Effector memory CD4-positive, alpha-beta T cell (primary cell): ENCODE results near the gene SMYD3.

Experiments used
- DNase-seq, 3 donors: peaks; one replicate each; pipeline ENCODE4 v3.0.0-alpha.2; 2020
- H3K27ac ChIP-seq: 2 replicates; pipeline ENCODE4 v1.7.0; 2013; ENCODE audit warnings: mild to moderate bottlenecking, low read length, moderate library complexity; ENCODE audit not compliant: insufficient read depth, poor library complexity, severe bottlenecking
- H3K27me3 ChIP-seq: replicated peaks from 2 replicates; pipeline ENCODE4 v1.7.0; 2013; ENCODE audit warnings: mild to moderate bottlenecking, low read length; ENCODE audit not compliant: insufficient read depth, control insufficient read depth, poor library complexity, severe bottlenecking
- H3K36me3 ChIP-seq: 2 replicates; pipeline ENCODE4 v1.7.0; 2013; ENCODE audit warnings: mild to moderate bottlenecking, low read length, moderate library complexity; ENCODE audit not compliant: control insufficient read depth, insufficient read depth
- H3K4me1 ChIP-seq: 2 replicates; pipeline ENCODE4 v1.7.0; 2013; ENCODE audit warnings: low read length, mild to moderate bottlenecking; ENCODE audit not compliant: control insufficient read depth, insufficient read depth, poor library complexity, severe bottlenecking
- H3K4me3 ChIP-seq: 2 replicates; pipeline ENCODE4 v1.7.0; 2013; ENCODE audit warnings: low read length, low read depth, mild to moderate bottlenecking; ENCODE audit not compliant: insufficient read depth, poor library complexity, severe bottlenecking
- H3K9me3 ChIP-seq: 2 replicates; pipeline ENCODE4 v1.7.0; 2013; ENCODE audit warnings: mild to moderate bottlenecking, low read length, moderate library complexity; ENCODE audit not compliant: control insufficient read depth

The SMYD3 gene

DNA sequence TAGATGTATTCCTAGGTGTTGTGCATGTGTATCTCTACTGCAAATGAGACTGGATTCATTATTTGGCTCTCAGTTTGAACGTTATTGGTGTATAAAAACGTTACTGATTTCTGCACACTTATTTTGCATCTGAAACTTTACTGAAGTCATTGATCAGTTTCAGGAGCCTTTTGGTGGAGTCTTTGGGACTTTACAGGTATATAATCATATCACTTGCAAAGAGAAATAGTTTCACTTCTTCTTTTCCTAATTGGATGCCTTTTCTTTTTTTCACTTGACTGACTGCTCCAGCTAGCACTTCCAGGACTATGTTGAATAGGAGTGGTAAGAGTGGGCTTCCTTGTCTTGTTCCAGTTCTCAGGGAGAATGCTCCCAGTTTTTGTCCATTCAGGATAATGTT is 252.2 kb downstream of the SMYD3 start:
- H3K27me3 ChIP-seq, result no peaks in the 10 kb centered on the region
- no peak overlapping the region for H3K4me3 ChIP-seq
- H3K36me3 ChIP-seq, result no peaks in the 10 kb centered on the region
- DNase-seq, result no peak
- no peaks in the 10 kb centered on the region for H3K9me3 ChIP-seq
- H3K4me1 ChIP-seq, result no peaks in the 10 kb centered on the region
- no peak overlapping the region for H3K27ac ChIP-seq

DNA sequence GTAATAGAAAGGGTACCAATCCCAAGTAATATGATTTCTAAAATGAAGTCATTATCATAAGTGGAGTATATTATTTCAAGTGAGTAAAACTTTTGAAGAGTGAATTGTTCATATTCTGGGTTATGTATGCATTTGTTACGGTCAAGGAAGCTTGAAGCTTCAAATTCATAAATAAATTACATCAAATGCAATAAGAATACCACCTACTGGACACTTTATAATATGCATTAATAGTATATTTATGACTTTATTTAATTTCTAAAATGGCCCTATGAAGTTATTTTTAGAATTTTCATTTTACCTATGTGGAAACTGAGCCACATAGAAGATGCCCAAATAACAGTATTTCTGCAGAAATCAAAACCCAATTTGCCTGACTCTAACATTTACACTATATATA is 260.6 kb downstream of the SMYD3 start:
- Histone ChIP-seq H3K4me1 (no peaks in the 10 kb centered on the region), H3K9me3 (no peaks in the 10 kb centered on the region), H3K27ac (no peak overlapping the region)

DNA sequence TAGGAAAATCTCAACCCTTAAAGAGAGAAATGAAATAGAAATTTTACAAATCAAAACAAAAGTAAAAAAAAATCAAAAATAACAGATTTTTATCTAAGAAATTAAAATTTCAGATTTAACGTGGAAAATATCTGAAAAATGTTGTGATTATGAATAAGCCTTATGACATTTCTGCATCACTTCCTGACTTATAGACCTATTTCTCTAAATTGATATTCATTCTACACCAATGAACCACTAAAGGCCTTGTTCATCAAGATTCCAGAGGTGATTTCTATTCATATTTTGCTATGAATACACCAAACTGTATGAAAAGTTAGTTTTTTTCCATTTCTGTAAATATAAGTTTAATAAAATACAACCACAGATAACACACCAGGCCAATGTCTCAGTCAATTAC is 261.5 kb downstream of the SMYD3 start:
- Histone ChIP-seq H3K4me1 (no peaks in the 10 kb centered on the region), H3K36me3 (no peaks in the 10 kb centered on the region), H3K27ac (no peak overlapping the region), H3K4me3 (no peak overlapping the region), H3K27me3 (no peaks in the 10 kb centered on the region), H3K9me3 (no peaks in the 10 kb centered on the region)
- no peak for DNase-seq

More for the DNA sequence above, 260.6 kb downstream of the SMYD3 start:
- no peak overlapping the region for H3K4me3 ChIP-seq
- H3K36me3 ChIP-seq, result no peaks in the 10 kb centered on the region
- no peaks in the 10 kb centered on the region for H3K27me3 ChIP-seq
- DNase-seq, result no peak

DNA sequence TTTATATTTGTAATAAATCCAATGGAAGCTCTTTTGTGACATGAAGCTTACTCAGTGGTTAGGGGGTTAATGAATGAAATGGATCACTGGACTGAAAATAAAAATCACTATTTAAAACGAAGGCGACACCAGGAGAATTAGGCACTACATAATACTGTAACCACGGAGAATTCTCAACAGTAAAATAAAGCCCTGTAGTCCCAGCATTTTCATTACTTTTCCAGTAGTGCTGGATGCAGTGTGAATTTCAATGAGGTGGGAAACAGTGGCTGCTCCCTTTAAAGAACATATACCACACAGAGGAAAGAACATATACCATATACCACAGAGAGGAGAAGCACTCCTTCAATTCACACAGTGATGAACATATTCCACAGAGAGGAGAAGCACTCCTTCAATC is 275.0 kb downstream of the SMYD3 start:
- Histone ChIP-seq H3K4me3 (no peak overlapping the region), H3K27ac (no peak overlapping the region), H3K27me3 (no peaks in the 10 kb centered on the region), H3K4me1 (no peaks in the 10 kb centered on the region), H3K9me3 (no peaks in the 10 kb centered on the region), H3K36me3 (no peaks in the 10 kb centered on the region)
- no peak for DNase-seq

DNA sequence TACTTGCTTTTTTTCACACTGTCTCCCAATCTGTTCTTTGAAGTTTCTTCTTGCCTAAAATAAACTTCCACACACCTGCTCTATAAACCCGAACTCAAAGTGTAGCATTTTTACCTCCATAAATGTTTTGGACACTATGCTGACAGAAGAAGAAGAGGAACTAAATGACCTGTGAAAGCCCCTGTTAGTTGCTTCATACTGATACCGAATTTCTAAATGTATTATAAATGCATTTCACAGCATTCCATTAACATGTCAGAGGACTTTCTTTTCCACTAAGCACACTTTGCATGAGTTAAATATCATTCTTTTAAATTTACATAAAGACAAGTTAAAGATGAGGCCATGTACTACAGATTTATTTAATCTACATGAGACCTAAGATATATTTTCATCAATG is 281.0 kb downstream of the SMYD3 start:
- no peak for DNase-seq
- Histone ChIP-seq H3K4me3 (no peak overlapping the region), H3K27ac (no peak overlapping the region), H3K9me3 (no peaks in the 10 kb centered on the region), H3K4me1 (no peaks in the 10 kb centered on the region), H3K27me3 (no peaks in the 10 kb centered on the region), H3K36me3 (no peaks in the 10 kb centered on the region)

DNA sequence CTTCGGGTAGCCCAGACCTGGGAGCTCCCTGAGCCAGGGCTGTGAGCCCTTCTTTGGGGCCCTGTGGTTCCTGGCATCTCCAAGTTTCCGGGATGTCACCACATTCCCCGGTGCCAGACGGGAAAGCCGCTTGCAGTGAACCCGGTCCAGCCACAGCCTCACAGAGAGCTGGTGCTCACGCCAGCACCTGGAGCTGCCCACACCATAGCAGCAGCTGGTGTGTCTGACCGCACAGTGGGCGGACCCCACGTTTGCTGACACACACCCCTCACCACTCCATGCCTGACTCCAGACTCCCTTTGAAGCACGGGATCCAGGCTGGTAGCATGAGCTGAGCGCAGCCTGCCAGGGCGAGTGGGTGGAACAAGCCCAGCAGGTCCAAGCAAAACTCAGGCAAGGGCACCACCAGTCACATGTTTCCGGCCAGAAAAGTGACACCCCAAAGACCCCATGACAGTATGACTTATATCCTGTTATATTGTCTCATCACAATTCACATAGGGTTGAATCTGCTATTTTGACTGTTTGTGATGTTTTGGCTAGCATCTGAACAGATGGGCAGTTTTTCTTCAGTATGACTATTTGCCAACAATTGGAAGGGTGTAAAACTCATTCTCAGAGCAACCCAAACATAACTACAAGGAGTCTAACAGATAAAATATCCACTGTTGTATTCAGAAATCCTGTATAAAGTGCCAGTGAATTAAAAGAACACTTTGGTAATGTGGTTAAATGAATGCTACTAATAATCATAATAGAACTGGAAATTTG is 285.4 kb downstream of the SMYD3 start:
- H3K9me3 ChIP-seq, result no peaks in the 10 kb centered on the region
- no peaks in the 10 kb centered on the region for H3K27me3 ChIP-seq
- no peak for DNase-seq
- H3K4me3 ChIP-seq, result no peak overlapping the region
- no peak overlapping the region for H3K27ac ChIP-seq
- H3K4me1 ChIP-seq, result no peaks in the 10 kb centered on the region
- H3K36me3 ChIP-seq, result no peaks in the 10 kb centered on the region

DNA sequence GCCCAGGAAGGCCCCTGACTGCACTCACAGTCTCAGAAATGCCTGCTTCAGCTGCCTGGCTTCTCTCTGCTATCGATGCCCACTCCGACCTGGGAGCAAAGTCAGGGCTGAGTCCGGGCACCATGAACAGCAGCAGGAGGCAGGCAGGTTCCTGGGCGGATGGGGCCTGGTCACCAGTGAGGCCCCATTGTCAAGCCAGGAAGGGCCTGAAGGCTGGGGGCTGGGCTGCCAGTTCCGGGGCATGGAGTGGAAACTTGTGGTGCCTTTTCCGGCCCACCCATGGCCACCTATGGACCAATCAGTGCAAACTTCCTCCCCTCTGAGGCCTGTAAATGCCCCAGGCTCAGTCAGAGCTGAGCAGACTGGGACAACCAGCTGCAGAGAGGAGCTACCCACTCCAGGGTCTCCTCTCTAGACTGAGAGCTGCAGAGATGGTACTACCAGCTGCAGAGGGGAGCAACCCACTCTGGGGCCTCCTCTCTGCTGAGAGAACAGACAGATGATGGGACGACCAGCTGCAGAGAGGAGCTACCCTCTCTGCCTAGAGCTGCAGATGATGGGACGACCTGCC is 286.5 kb downstream of the SMYD3 start:
- H3K4me3 ChIP-seq, result no peak overlapping the region
- H3K27ac ChIP-seq, result no peak overlapping the region
- H3K27me3 ChIP-seq, result no peaks in the 10 kb centered on the region
- no peak for DNase-seq
- no peaks in the 10 kb centered on the region for H3K9me3 ChIP-seq
- no peaks in the 10 kb centered on the region for H3K36me3 ChIP-seq
- H3K4me1 ChIP-seq, result no peaks in the 10 kb centered on the region

DNA sequence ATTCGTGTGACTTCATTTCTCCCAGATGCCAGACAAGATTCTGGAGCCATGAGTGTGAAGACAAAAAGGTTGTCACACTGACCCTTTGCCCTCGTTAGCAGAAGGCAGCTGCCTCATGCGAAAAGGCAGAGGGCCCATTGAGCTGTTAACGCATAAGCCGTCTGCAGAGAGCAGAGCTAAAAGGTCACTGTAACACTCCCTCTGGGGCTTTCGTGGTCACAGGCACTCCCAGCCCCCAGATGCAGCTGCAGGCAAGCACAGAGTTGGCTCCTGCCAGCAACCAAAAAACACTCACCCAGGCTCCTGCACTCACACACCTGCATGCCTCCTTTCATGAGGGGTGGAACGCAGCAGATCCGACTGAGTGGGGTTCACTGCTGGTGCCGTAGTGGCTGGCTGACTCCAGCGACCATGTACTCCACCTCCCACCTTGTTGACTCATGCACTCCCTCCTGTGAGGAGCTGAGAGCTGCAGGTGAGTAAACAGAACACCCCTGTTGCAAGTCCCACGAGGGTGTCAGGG is 287.5 kb downstream of the SMYD3 start:
- Histone ChIP-seq H3K9me3 (no peaks in the 10 kb centered on the region), H3K27me3 (no peaks in the 10 kb centered on the region), H3K27ac (no peak overlapping the region), H3K4me3 (no peak overlapping the region), H3K4me1 (no peaks in the 10 kb centered on the region), H3K36me3 (no peaks in the 10 kb centered on the region)
- DNase-seq, result no peak

DNA sequence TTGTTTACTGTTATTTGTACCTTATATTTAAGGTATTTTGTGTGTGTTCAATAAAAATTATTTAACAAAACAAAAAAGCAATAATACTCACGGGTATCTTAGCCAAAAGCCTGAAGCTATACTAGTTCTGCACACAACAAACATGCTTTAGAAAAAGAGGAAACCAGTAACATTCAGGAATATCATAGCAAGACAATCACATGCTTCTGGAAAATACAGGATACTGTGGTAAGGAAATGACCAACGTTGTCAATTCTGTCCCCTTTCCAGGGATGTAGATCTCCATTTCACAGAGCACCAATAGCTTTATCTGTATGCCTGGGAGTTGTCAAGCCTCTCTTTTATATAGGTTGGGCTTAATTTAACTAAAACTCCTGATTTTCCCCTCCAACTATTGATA is 288.4 kb downstream of the SMYD3 start:
- Histone ChIP-seq H3K36me3 (no peaks in the 10 kb centered on the region), H3K4me1 (no peaks in the 10 kb centered on the region), H3K27me3 (no peaks in the 10 kb centered on the region), H3K4me3 (no peak overlapping the region), H3K9me3 (no peaks in the 10 kb centered on the region), H3K27ac (no peak overlapping the region)
- no peak for DNase-seq

DNA sequence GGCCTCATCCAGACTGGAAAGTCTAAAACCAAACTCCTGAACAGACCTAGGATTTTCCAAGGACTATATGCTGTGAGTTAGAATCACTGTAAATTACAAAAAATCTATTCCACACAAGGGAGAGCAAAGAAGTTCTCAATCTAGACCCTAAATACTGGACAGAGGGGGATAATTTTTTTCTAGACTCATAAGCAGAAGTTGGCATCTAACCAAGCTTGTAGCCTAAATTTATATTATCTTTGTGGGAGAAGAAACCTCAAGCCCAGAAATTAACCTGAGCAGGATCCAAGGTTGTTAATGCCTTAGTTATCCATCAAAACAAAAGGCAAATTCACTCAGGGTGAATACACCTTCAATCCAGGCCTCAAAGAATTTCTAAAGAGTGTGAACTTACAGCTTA is 290.2 kb downstream of the SMYD3 start:
- H3K9me3 ChIP-seq, result no peaks in the 10 kb centered on the region
- no peak for DNase-seq
- H3K27me3 ChIP-seq, result no peaks in the 10 kb centered on the region
- H3K4me1 ChIP-seq, result no peaks in the 10 kb centered on the region
- no peak overlapping the region for H3K4me3 ChIP-seq
- H3K27ac ChIP-seq, result no peak overlapping the region
- no peaks in the 10 kb centered on the region for H3K36me3 ChIP-seq
